HepG2 (cell line): ENCODE measurements around the gene SPACA4.

ENCODE experiments used
- GATAD2A ChIP-seq: IDR thresholded peaks from 2 replicates; pipeline ENCODE4 v1.6.1; 2016
- KAT7 ChIP-seq: IDR thresholded peaks from 2 replicates; pipeline ENCODE4 v1.6.1; 2018; ENCODE audit warnings: borderline replicate concordance, missing compliant biosample characterization
- POLR2A ChIP-seq, 2 experiments: IDR thresholded peaks; 2 replicates each; pipeline ENCODE4 v1.6.1; 2011; ENCODE audit warnings: low read depth in 2 of 2, low read length in 2 of 2, mild to moderate bottlenecking in 1 of 2, moderate library complexity in 1 of 2; ENCODE audit not compliant: insufficient read depth in 1 of 2
- SIN3A ChIP-seq: IDR thresholded peaks from 2 replicates; pipeline ENCODE4 v1.6.1; 2011; ENCODE audit warnings: low read depth, mild to moderate bottlenecking, control low read depth, low read length, borderline replicate concordance
- SKI ChIP-seq: fragments of 450-650 bp; IDR thresholded peaks from one replicate; pipeline ENCODE4 v1.6.1; 2018; ENCODE audit warnings: mild to moderate bottlenecking; ENCODE audit not compliant: partially characterized antibody
- SNRNP70 ChIP-seq: fragments of 200-400 bp; formaldehyde crosslinking; IDR thresholded peaks from 2 replicates; pipeline ENCODE4 v1.6.1; 2017; ENCODE audit warnings: mild to moderate bottlenecking, low read depth, low read length, moderate library complexity
- TGIF2 ChIP-seq: IDR thresholded peaks from 2 replicates; pipeline ENCODE4 v1.6.1; 2016; ENCODE audit warnings: control low read depth, missing compliant biosample characterization
- U2AF1 ChIP-seq: fragments of 200-400 bp; formaldehyde crosslinking; optimal IDR thresholded peaks from 2 replicates; pipeline ENCODE3; 2017; ENCODE audit warnings: mild to moderate bottlenecking, low read depth, low read length
- ZBTB3 ChIP-seq: sonication (generic); formaldehyde crosslinking; IDR thresholded peaks from 2 replicates; pipeline ENCODE4 v1.4.0; 2020; ENCODE audit warnings: low read depth, mild to moderate bottlenecking, moderate library complexity, missing genetic modification reagents, borderline replicate concordance
- ZNF772 ChIP-seq: sonication (generic); formaldehyde crosslinking; IDR thresholded peaks from 2 replicates; pipeline ENCODE4 v1.5.0; 2020; ENCODE audit warnings: mild to moderate bottlenecking, missing genetic modification reagents
- ZZZ3 ChIP-seq: sonication (generic); formaldehyde crosslinking; IDR thresholded peaks from 2 replicates; pipeline ENCODE4 v1.4.0; 2020; ENCODE audit warnings: missing genetic modification reagents, mild to moderate bottlenecking, borderline replicate concordance
- TF ChIP-seq, protein P1 (sequence below), 2 experiments: IDR thresholded peaks; 2 replicates each; pipeline ENCODE4 v1.6.1; 2011 to 2012; ENCODE audit warnings: low read length in 2 of 2, borderline replicate concordance in 1 of 2, low read depth in 1 of 2, mild to moderate bottlenecking in 1 of 2, moderate library complexity in 1 of 2
- TF ChIP-seq, protein P2 (sequence below): sonication (generic); formaldehyde crosslinking; IDR thresholded peaks from 2 replicates; pipeline ENCODE4 v1.4.0; 2020; ENCODE audit warnings: missing genetic modification reagents

DNA sequence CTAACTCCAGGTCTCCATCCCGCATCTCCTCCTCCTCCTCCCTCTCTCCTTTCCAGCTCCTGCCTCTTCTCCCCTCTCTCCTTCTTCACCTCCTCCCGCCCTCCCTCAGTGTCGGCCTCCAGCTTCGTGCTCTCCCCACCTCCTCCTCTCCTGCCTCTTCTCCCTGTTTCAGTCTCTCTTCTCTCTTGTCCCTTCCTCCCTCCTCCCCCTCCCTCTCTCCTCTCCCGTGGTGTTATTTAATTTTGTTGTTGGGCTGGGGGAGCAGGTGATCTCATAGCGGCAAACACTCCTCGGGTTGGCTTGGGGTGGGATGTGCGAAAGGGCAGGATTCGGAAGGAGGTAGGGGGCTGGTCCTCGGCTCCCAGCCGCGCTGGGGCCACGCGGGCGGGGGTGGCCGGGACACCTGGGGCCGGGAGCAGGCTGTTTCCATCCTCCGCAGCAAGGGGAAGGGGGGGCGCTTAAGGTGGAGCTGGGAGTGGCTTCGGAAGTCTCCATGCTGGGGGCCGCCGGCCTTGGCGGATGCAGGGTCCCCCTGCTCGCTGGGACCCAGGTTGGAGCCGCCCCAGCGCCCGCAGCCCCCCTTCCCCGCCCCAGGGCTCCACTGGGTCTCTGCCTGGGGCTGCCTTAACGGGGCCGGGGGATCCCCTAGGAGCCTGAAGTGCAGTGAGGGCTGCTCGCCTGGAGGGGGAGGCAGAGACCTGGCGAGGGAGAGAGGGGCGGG, 39.6 kb downstream of the SPACA4 start, which contains the start of gene CA11:
- TF ChIP-seq SNRNP70 (no peak), POLR2A (IDR thresholded peaks at IDR 0.05; ENCODE audit: insufficient read depth in 1 of 2, low read depth in 2 of 2, low read length in 2 of 2) (no peak), TGIF2 (CRISPR knock-in tag) (no peak), SIN3A (no peak; the same call in 1 of the 2 replicates), KAT7 (CRISPR knock-in tag) (no peak), ZBTB3 (CRISPR knock-in tag) (no peak), ZZZ3 (no peak), ZNF772 (CRISPR knock-in tag) (no peak), SKI (no peak), GATAD2A (no peak; the same call in 1 of the 2 replicates), U2AF1 (no peak)
- TF ChIP-seq, protein P1, sequence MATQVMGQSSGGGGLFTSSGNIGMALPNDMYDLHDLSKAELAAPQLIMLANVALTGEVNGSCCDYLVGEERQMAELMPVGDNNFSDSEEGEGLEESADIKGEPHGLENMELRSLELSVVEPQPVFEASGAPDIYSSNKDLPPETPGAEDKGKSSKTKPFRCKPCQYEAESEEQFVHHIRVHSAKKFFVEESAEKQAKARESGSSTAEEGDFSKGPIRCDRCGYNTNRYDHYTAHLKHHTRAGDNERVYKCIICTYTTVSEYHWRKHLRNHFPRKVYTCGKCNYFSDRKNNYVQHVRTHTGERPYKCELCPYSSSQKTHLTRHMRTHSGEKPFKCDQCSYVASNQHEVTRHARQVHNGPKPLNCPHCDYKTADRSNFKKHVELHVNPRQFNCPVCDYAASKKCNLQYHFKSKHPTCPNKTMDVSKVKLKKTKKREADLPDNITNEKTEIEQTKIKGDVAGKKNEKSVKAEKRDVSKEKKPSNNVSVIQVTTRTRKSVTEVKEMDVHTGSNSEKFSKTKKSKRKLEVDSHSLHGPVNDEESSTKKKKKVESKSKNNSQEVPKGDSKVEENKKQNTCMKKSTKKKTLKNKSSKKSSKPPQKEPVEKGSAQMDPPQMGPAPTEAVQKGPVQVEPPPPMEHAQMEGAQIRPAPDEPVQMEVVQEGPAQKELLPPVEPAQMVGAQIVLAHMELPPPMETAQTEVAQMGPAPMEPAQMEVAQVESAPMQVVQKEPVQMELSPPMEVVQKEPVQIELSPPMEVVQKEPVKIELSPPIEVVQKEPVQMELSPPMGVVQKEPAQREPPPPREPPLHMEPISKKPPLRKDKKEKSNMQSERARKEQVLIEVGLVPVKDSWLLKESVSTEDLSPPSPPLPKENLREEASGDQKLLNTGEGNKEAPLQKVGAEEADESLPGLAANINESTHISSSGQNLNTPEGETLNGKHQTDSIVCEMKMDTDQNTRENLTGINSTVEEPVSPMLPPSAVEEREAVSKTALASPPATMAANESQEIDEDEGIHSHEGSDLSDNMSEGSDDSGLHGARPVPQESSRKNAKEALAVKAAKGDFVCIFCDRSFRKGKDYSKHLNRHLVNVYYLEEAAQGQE (IDR thresholded peaks at IDR 0.05; ENCODE audit: borderline replicate concordance in 1 of 2, low read depth in 1 of 2, low read length in 2 of 2), result no peak
- TF ChIP-seq, protein P2, sequence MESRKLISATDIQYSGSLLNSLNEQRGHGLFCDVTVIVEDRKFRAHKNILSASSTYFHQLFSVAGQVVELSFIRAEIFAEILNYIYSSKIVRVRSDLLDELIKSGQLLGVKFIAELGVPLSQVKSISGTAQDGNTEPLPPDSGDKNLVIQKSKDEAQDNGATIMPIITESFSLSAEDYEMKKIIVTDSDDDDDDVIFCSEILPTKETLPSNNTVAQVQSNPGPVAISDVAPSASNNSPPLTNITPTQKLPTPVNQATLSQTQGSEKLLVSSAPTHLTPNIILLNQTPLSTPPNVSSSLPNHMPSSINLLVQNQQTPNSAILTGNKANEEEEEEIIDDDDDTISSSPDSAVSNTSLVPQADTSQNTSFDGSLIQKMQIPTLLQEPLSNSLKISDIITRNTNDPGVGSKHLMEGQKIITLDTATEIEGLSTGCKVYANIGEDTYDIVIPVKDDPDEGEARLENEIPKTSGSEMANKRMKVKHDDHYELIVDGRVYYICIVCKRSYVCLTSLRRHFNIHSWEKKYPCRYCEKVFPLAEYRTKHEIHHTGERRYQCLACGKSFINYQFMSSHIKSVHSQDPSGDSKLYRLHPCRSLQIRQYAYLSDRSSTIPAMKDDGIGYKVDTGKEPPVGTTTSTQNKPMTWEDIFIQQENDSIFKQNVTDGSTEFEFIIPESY (CRISPR knock-in tag), result no peak; the same call in 1 of the 2 replicates
